H1 (cell line): Measurements from ENCODE around the gene EMX1. TPM values are rescaled to one million over a fixed set of nuclear protein-coding genes. Genes with fewer than 3 reads are reported as not detected.
A peak's percentile ranks its signal among the peaks of the same experiment; 100 is the strongest.

ENCODE experiments used
- ASH2L ChIP-seq: fragments of 200-600, 300-600 bp; sonication (generic); IDR thresholded peaks from one replicate; pipeline ENCODE4 v1.7.1; 2017; ENCODE audit warnings: low read length
- CBX5 ChIP-seq: fragments of 300-800, 300-1000 bp; sonication (generic); IDR thresholded peaks from 2 replicates; pipeline ENCODE4 v1.7.1; 2016; ENCODE audit warnings: antibody characterized with exemption, low read length, low read depth
- CHD2 ChIP-seq: IDR thresholded peaks from 2 replicates; pipeline ENCODE4 v1.6.1; 2012; ENCODE audit warnings: low read length, improper control_type of control experiment
- CTCF ChIP-seq, 3 experiments: IDR thresholded peaks; 1 replicate in 2 of 3; 2 replicates in 1 of 3; pipeline versions ENCODE4 v1.5.1 to v1.6.1; 2011; ENCODE audit warnings: low read length in 3 of 3, mild to moderate bottlenecking in 3 of 3, inconsistent platforms in 2 of 3, low read depth in 1 of 3, moderate library complexity in 1 of 3; ENCODE audit not compliant: insufficient read depth in 1 of 3; ENCODE audit errors: control extremely low read depth in 1 of 3
- HDAC6 ChIP-seq: IDR thresholded peaks from one replicate; pipeline ENCODE4 v1.7.1; 2012; ENCODE audit warnings: low read depth, mild to moderate bottlenecking, inconsistent platforms, low read length, moderate library complexity
- JUND ChIP-seq: IDR thresholded peaks from 2 replicates; pipeline ENCODE4 v1.6.1; 2011; ENCODE audit warnings: mild to moderate bottlenecking, improper control_type of control experiment, low read length
- NANOG ChIP-seq: IDR thresholded peaks from 2 replicates; pipeline ENCODE4 v1.6.1; 2011; ENCODE audit warnings: low read length, low read depth, mild to moderate bottlenecking, inconsistent platforms; ENCODE audit not compliant: insufficient read depth, poor library complexity, severe bottlenecking
- NRF1 ChIP-seq: IDR thresholded peaks from 2 replicates; pipeline ENCODE4 v1.6.1; 2011; ENCODE audit warnings: mild to moderate bottlenecking, low read depth, low read length, improper control_type of control experiment
- PHF8 ChIP-seq: fragments of 200-600 bp; sonication (generic); conservative IDR thresholded peaks from 2 replicates; pipeline ENCODE4 v1.7.1; 2012; ENCODE audit warnings: low read depth, mild to moderate bottlenecking, inconsistent platforms, low read length, moderate library complexity
- POU5F1 ChIP-seq: IDR thresholded peaks from 2 replicates; pipeline ENCODE4 v1.6.1; 2011; ENCODE audit warnings: low read depth, mild to moderate bottlenecking, low read length, moderate library complexity
- RBBP5 ChIP-seq: IDR thresholded peaks from 2 replicates; pipeline ENCODE4 v1.7.1; 2012; ENCODE audit warnings: low read depth, mild to moderate bottlenecking, inconsistent platforms, low read length, moderate library complexity, borderline replicate concordance
- RFX5 ChIP-seq: IDR thresholded peaks from 2 replicates; pipeline ENCODE4 v1.6.1; 2011; ENCODE audit warnings: low read depth, low read length, improper control_type of control experiment, borderline replicate concordance
- SAP30 ChIP-seq: fragments of 300-600 bp; sonication (generic); IDR thresholded peaks from 2 replicates; pipeline ENCODE4 v1.7.1; 2012; ENCODE audit warnings: low read length, moderate library complexity, mild to moderate bottlenecking, inconsistent platforms; ENCODE audit not compliant: insufficient read depth, insufficient replicate concordance
- SIN3A ChIP-seq, 2 experiments: IDR thresholded peaks in 1 of 2; conservative IDR thresholded peaks in 1 of 2; 2 replicates each; pipeline ENCODE4 v1.6.1; 2011 to 2012; ENCODE audit warnings: low read length in 2 of 2, improper control_type of control experiment in 1 of 2, low read depth in 1 of 2, mild to moderate bottlenecking in 1 of 2
- SP1 ChIP-seq: IDR thresholded peaks from 2 replicates; pipeline ENCODE4 v1.6.1; 2011; ENCODE audit warnings: low read depth, low read length
- SRF ChIP-seq: IDR thresholded peaks from 2 replicates; pipeline ENCODE4 v1.6.1; 2011; ENCODE audit warnings: mild to moderate bottlenecking, low read depth, low read length, moderate library complexity
- SUZ12 ChIP-seq: fragments of 200-600 bp; sonication (generic); IDR thresholded peaks from 2 replicates; pipeline ENCODE4 v1.6.1; 2012; ENCODE audit warnings: mild to moderate bottlenecking, inconsistent platforms, low read length, moderate library complexity, mixed read lengths
- TAF7 ChIP-seq: optimal IDR thresholded peaks from 2 replicates; pipeline ENCODE3; 2011; ENCODE audit warnings: low read depth, mild to moderate bottlenecking, inconsistent platforms, low read length, moderate library complexity, borderline replicate concordance
- USF2 ChIP-seq: IDR thresholded peaks from 2 replicates; pipeline ENCODE4 v1.6.1; 2011; ENCODE audit warnings: low read length, improper control_type of control experiment
- polyA plus RNA-seq, 7 experiments: library from polyadenylated mRNA; depleted of rRNA in 3 of 7; stranded (reverse) in 5 of 7; unstranded in 2 of 7; fragments of >200 nt in 5 of 7; fragments of 200-250 nt in 2 of 7; gene quantifications; 1 replicate in 5 of 7; 2 replicates in 1 of 7; 4 replicates in 1 of 7; pipeline versions ENCODE4 v1.2.1 to v1.2.3, GENCODE V29; 2011 to 2013; ENCODE audit warnings: missing spikeins in 2 of 7, mixed read lengths in 2 of 7
- total RNA-seq: library from RNA; stranded (reverse); fragmentation: NEBNext Ultra II Directional; extraction: Animal tissue kit (Norgen Biotek cat#: 25700); gene quantifications from 2 replicates; pipeline ENCODE4 v1.2.1, GENCODE V29; 2021
- TF ChIP-seq, protein P1 (sequence below): IDR thresholded peaks from 2 replicates; pipeline ENCODE4 v1.6.1; 2012; ENCODE audit warnings: inconsistent platforms

Gene EMX1
- total and polyA plus RNA-seq, 2 of the 8 experiments (the other 6 are each of a cell fraction or from before 2014, with no cell fraction given): 2.4 to 4.9 TPM

DNA sequence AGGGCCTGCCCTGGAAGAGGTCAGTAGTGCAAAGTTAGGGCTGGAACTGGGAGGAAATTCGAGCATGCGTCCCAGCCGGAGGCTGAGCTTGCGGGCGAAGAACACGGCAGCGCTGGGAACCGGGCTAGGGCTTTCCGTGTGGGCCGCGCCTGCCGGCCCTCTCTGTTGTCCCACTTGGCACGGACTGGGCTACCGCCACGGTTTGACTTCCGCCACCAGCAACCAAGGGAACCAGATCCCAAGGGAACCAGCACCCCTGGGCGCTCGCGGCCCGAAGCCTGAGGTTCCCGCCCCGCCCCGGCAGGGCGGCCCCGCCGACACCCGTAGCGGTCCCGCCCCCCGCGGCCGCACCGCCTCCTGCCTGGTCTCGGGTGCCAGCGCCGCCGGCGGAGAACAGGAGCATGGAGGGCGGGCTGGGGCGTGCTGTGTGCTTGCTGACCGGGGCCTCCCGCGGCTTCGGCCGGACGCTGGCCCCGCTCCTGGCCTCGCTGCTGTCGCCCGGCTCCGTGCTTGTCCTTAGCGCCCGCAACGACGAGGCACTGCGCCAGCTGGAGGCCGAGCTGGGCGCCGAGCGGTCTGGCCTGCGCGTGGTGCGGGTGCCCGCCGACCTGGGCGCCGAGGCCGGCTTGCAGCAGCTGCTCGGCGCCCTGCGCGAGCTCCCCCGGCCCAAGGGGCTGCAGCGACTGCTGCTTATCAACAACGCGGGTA, 30.1 kb upstream of the EMX1 start, which contains the start of gene SPR (continued):
- TF ChIP-seq NANOG (no peak), USF2 (no peak), CTCF (IDR thresholded peaks at IDR 0.05; ENCODE audit: control extremely low read depth in 1 of 3, insufficient read depth in 1 of 3, low read depth in 1 of 3, low read length in 3 of 3) (no peak), PHF8 (peak; percentile 34; the same call in 1 of the 2 replicates), POU5F1 (no peak), NRF1 (no peak), SUZ12 (peak; percentile 43; the same call in 1 of the 2 replicates), SIN3A (conservative IDR thresholded peaks at IDR 0.05 in 1 of 2, IDR thresholded peaks at IDR 0.05 in 1 of 2; ENCODE audit: low read depth in 1 of 2, low read length in 2 of 2) (0 out of 4 replicates have a peak, but pooled peaks of 1 of the 2 experiments have one; percentile 3), SRF (no peak), RBBP5 (peak; percentile 65; the same call in 1 of the 2 replicates), CBX5 (no peak), ASH2L (peak; percentile 54), HDAC6 (no peak), SAP30 (no peak), CHD2 (no peak), RFX5 (no peak), SP1 (0 out of 2 replicates have a peak, but pooled peaks have one; percentile 28), TAF7 (peak; percentile 11), JUND (no peak)
- TF ChIP-seq, protein P1, sequence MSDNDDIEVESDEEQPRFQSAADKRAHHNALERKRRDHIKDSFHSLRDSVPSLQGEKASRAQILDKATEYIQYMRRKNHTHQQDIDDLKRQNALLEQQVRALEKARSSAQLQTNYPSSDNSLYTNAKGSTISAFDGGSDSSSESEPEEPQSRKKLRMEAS: peak; percentile 5
